GM23248 (cell line): ENCODE results near the gene LCN15. TPM values are rescaled to one million over a fixed set of nuclear protein-coding genes. Genes with fewer than 3 reads are reported as not detected.

Source experiments
- DNase-seq: peaks from one replicate; pipeline ENCODE4 v3.0.0-alpha.2; 2015
- H2AFZ ChIP-seq: fragments of 200-600 bp; sonication (generic); 2 replicates; pipeline ENCODE4 v1.6.1; 2016; ENCODE audit warnings: antibody characterized with exemption
- H3F3A ChIP-seq: fragments of 200-600 bp; sonication (generic); 2 replicates; pipeline ENCODE4 v1.6.1; 2016; ENCODE audit warnings: mild to moderate bottlenecking, antibody characterized with exemption, mixed run types; ENCODE audit not compliant: insufficient read depth
- H3K27ac ChIP-seq: fragments of 200-600 bp; sonication (generic); 2 replicates; pipeline ENCODE4 v1.5.1; 2016; ENCODE audit warnings: mild to moderate bottlenecking
- H3K27me3 ChIP-seq: fragments of 200-600 bp; sonication (generic); replicated peaks from 2 replicates; pipeline ENCODE4 v1.6.1; 2016; ENCODE audit warnings: mild to moderate bottlenecking; ENCODE audit not compliant: insufficient read depth
- H3K36me3 ChIP-seq: fragments of 200-600 bp; sonication (generic); 2 replicates; pipeline ENCODE4 v1.6.1; 2016; ENCODE audit warnings: low read depth, mild to moderate bottlenecking
- H3K4me1 ChIP-seq: fragments of 200-600 bp; sonication (generic); 2 replicates; pipeline ENCODE4 v1.6.1; 2016; ENCODE audit warnings: mild to moderate bottlenecking; ENCODE audit not compliant: insufficient read depth
- H3K4me2 ChIP-seq: fragments of 200-600 bp; sonication (generic); one replicate; pipeline ENCODE4 v1.6.1; 2016; ENCODE audit warnings: mild to moderate bottlenecking; ENCODE audit not compliant: unreplicated experiment
- H3K4me3 ChIP-seq: fragments of 200-600 bp; sonication (generic); 2 replicates; pipeline ENCODE4 v1.5.1; 2016; ENCODE audit warnings: mild to moderate bottlenecking
- H3K79me2 ChIP-seq: fragments of 200-600 bp; sonication (generic); 2 replicates; pipeline ENCODE4 v1.6.1; 2016; ENCODE audit warnings: mild to moderate bottlenecking; ENCODE audit not compliant: insufficient read depth
- H3K9ac ChIP-seq: fragments of 200-600 bp; sonication (generic); 2 replicates; pipeline ENCODE4 v1.6.1; 2016; ENCODE audit warnings: mild to moderate bottlenecking
- H3K9me2 ChIP-seq: fragments of 200-600 bp; sonication (generic); 2 replicates; pipeline ENCODE4 v1.6.1; 2016; ENCODE audit warnings: mixed run types, mild to moderate bottlenecking, moderate library complexity; ENCODE audit not compliant: insufficient read depth
- H3K9me3 ChIP-seq: fragments of 200-600 bp; sonication (generic); one replicate; pipeline ENCODE4 v1.6.1; 2017; ENCODE audit warnings: low read depth
- H4K20me1 ChIP-seq: fragments of 200-600 bp; sonication (generic); 2 replicates; pipeline ENCODE4 v1.6.0; 2016; ENCODE audit not compliant: insufficient read depth
- EZH2 ChIP-seq: fragments of 200-600 bp; sonication (generic); IDR thresholded peaks from 2 replicates; pipeline ENCODE4 v1.6.1; 2018; ENCODE audit warnings: antibody characterized with exemption, mild to moderate bottlenecking; ENCODE audit not compliant: insufficient read depth, poor library complexity, severe bottlenecking
- EZH2phosphoT487 ChIP-seq: fragments of 200-600 bp; sonication (generic); IDR thresholded peaks from 2 replicates; pipeline ENCODE4 v1.6.1; 2018; ENCODE audit warnings: antibody characterized with exemption, moderate library complexity, mild to moderate bottlenecking, low read depth; ENCODE audit not compliant: insufficient read depth
- WGBS, 2 experiments: methylation state at CpG; one replicate each; pipeline ENCODE4 v1.1.6; 2015 to 2017; ENCODE audit warnings: low lambda C conversion rate in 2 of 2, low coverage in 1 of 2; ENCODE audit errors: missing lambda C conversion rate in 2 of 2; 5-methylcytosine and 5-hydroxymethylcytosine counted together
- in situ Hi-C: fragments of 300-500 bp; cut with MboI; formaldehyde crosslinking; loops from 2 replicates; pipeline ENCODE4 v1.15.0; 2020
- polyA plus RNA-seq: library from polyadenylated mRNA; unstranded; fragments of >200 nt; fragmentation: Nextera tagmentation; extraction: Ambion mirVana; gene quantifications from 2 replicates; pipeline ENCODE4 v1.2.1, GENCODE V29; 2016
- total RNA-seq: library from RNA; depleted of rRNA; stranded (reverse); fragments of >200 nt; shearing (Covaris generic); gene quantifications from 2 replicates; pipeline ENCODE4 v1.2.3, GENCODE V29; 2014

The LCN15 gene
- total and polyA plus RNA-seq, 2 experiments from 2014 or later, result not detected

- 86 to 92% methylated on average over 15 to 24 of the region's 24 CpGs for WGBS, 2 experiments
- Histone ChIP-seq H3F3A (peaks cover 13% of the 10 kb centered on the region), H3K9ac (no peak overlapping the region), H3K27ac (no peak overlapping the region), H2AFZ (no peak overlapping the region), H3K9me2 (no peaks in the 10 kb centered on the region), H3K27me3 (no peaks in the 10 kb centered on the region), H3K4me1 (peaks cover 7% of the 10 kb centered on the region), H3K9me3 (no peaks in the 10 kb centered on the region), H3K4me3 (no peak overlapping the region), H3K79me2 (no peaks in the 10 kb centered on the region), H4K20me1 (0 out of 2 replicates have a peak, but pooled peaks cover 2% of the 10 kb centered on the region), H3K4me2 (no peak overlapping the region), H3K36me3 (0 out of 2 replicates have a peak, but pooled peaks cover 7% of the 10 kb centered on the region)
- TF ChIP-seq EZH2, result no peak
- TF ChIP-seq EZH2phosphoT487, result no peak
- DNase-seq, result no peak
- in situ Hi-C loops, result no loop called here
These were observed 45.0 kb downstream of the LCN15 start for GRCh38 chr9:136719195-136719880.

- no peaks in the 10 kb centered on the region for H3K27me3 ChIP-seq
- no peaks in the 10 kb centered on the region for H4K20me1 ChIP-seq
- 81 to 87% methylated on average over 15 to 20 of the region's 20 CpGs for WGBS, 2 experiments
- no peak overlapping the region for H3K27ac ChIP-seq
- no peak overlapping the region for H3K9ac ChIP-seq
- no peaks in the 10 kb centered on the region for H3K9me3 ChIP-seq
- no peak overlapping the region for H2AFZ ChIP-seq
- in situ Hi-C loops, result no loop called here
- H3K4me3 ChIP-seq, result no peak overlapping the region
- no peak for DNase-seq
- no peak for TF ChIP-seq EZH2
- no peak for TF ChIP-seq EZH2phosphoT487
- no peaks in the 10 kb centered on the region for H3K9me2 ChIP-seq
- H3K4me1 ChIP-seq, result peaks cover 7% of the 10 kb centered on the region
- no peaks in the 10 kb centered on the region for H3K79me2 ChIP-seq
- peaks cover 5% of the 10 kb centered on the region; the same call in 1 of the 2 replicates for H3F3A ChIP-seq
- no peak overlapping the region for H3K4me2 ChIP-seq
- no peaks in the 10 kb centered on the region for H3K36me3 ChIP-seq
These were observed 45.7 kb downstream of the LCN15 start for GRCh38 chr9:136718345-136719194.

- no peaks in the 10 kb centered on the region for H3K9me3 ChIP-seq
- no peak overlapping the region for H3K4me2 ChIP-seq
- H4K20me1 ChIP-seq, result no peaks in the 10 kb centered on the region
- TF ChIP-seq EZH2, result no peak
- no peak for TF ChIP-seq EZH2phosphoT487
- H3F3A ChIP-seq, result 0 out of 2 replicates have a peak, but pooled peaks cover 1% of the 10 kb centered on the region
- no peak overlapping the region for H3K4me3 ChIP-seq
- H3K4me1 ChIP-seq, result peaks cover 7% of the 10 kb centered on the region
- no peak overlapping the region for H2AFZ ChIP-seq
- no peak overlapping the region for H3K9ac ChIP-seq
- H3K27me3 ChIP-seq, result 0 out of 2 replicates have a peak, but pooled peaks cover 5% of the 10 kb centered on the region
- H3K27ac ChIP-seq, result no peak overlapping the region
- no peaks in the 10 kb centered on the region for H3K9me2 ChIP-seq
- no peaks in the 10 kb centered on the region for H3K79me2 ChIP-seq
- no peaks in the 10 kb centered on the region for H3K36me3 ChIP-seq
- in situ Hi-C loops, result no loop called here
- 65 to 78% methylated on average over 14 to 15 of the region's 16 CpGs for WGBS, 2 experiments
- DNase-seq, result no peak
These were observed 46.9 kb downstream of the LCN15 start for GRCh38 chr9:136717399-136717798.

- Histone ChIP-seq H3K9me3 (no peaks in the 10 kb centered on the region), H3K4me3 (no peak overlapping the region), H3K4me2 (no peak overlapping the region), H3K4me1 (peaks cover 7% of the 10 kb centered on the region; the same call in 1 of the 2 replicates), H3K9ac (no peak overlapping the region), H4K20me1 (no peaks in the 10 kb centered on the region), H3K9me2 (no peaks in the 10 kb centered on the region), H3K27me3 (0 out of 2 replicates have a peak, but pooled peaks cover 5% of the 10 kb centered on the region), H3K27ac (no peak overlapping the region), H2AFZ (no peak overlapping the region), H3F3A (0 out of 2 replicates have a peak, but pooled peaks cover 14% of the 10 kb centered on the region), H3K36me3 (no peaks in the 10 kb centered on the region), H3K79me2 (no peaks in the 10 kb centered on the region)
- DNase-seq, result no peak
- TF ChIP-seq EZH2 (no peak), EZH2phosphoT487 (no peak)
- WGBS, 2 experiments, result 47 to 62% methylated on average over 6 to 8 of the region's 8 CpGs
- in situ Hi-C loops, result no loop called here
These were observed 49.4 kb downstream of the LCN15 start for GRCh38 chr9:136714893-136715274.
